ENCODE measurements around the gene UBL4B. TPM values are rescaled to one million over a fixed set of nuclear protein-coding genes. Genes with fewer than 3 reads are reported as not detected.

UBL4B gene
- total RNA-seq, 2 experiments from 2014 or later: not detected

GRCh38 chr1:110088739-110089316, 23.4 kb upstream of the UBL4B start:
- CTCF ChIA-PET (ENCODE audit: unreplicated experiment): interaction anchor here (0.8 to 1.8 kb wide), 7 partner anchors 9 to 372 kb away, joined by 3 to 18 read pairs (median 6); no protein-coding TSS in a partner anchor
- H3K4me3 ChIP-seq (ENCODE audit: low read depth, low read length, poor library complexity, severe bottlenecking): no peak overlapping the region
- H3K79me2 ChIP-seq (ENCODE audit: insufficient read depth, low read depth, low read length): no peaks in the 10 kb centered on the region
- intact Hi-C loops (cut with micrococcal nuclease; ENCODE audit: unreplicated experiment): loop anchor here (1.0 kb wide), 1 partner anchor 17 kb away; no protein-coding TSS in a partner anchor
- H3K4me2 ChIP-seq (ENCODE audit: low read length): no peak overlapping the region
- no peak overlapping the region for H2AFZ ChIP-seq (ENCODE audit: low read length)
- no peaks in the 10 kb centered on the region for H3K9me2 ChIP-seq (ENCODE audit: insufficient read depth, low read length)
- H3K4me1 ChIP-seq (ENCODE audit: insufficient read depth, low read length, poor library complexity, severe bottlenecking): no peaks in the 10 kb centered on the region
- H3K9me3 ChIP-seq (ENCODE audit: low read length): no peaks in the 10 kb centered on the region
- H4K20me1 ChIP-seq (ENCODE audit: insufficient read depth, low read length): no peaks in the 10 kb centered on the region
- H3K36me3 ChIP-seq (ENCODE audit: insufficient read depth, low read length): no peaks in the 10 kb centered on the region
- no TSS peak for BruUV-seq (replicated peaks)
- TF ChIP-seq CTCF (conservative IDR thresholded peaks at IDR 0.05; ENCODE audit: low read length) (no peak), EZH2phosphoT487 (IDR thresholded peaks at IDR 0.05; ENCODE audit: borderline replicate concordance, low read depth, low read length) (no peak)
- POLR2A ChIA-PET: interaction anchor here (1.1 to 1.6 kb wide), 3 partner anchors 15 to 57 kb away, joined by 3 to 8 read pairs (median 5); no protein-coding TSS in a partner anchor
- no peak overlapping the region for H3K27ac ChIP-seq (ENCODE audit: low read depth, low read length, poor library complexity, severe bottlenecking)
- no peak for DNase-seq (ENCODE audit: low spot score)

- POLR2A ChIA-PET: interaction anchor here (0.9 kb wide), 1 partner anchor 15 kb away, joined by 3 read pairs; no protein-coding TSS in a partner anchor
- DNase-seq (ENCODE audit: low spot score): no peak
- Histone ChIP-seq H3K79me2 (ENCODE audit: insufficient read depth, low read depth, low read length) (no peaks in the 10 kb centered on the region), H3K4me1 (ENCODE audit: insufficient read depth, low read length, poor library complexity, severe bottlenecking) (no peaks in the 10 kb centered on the region), H4K20me1 (ENCODE audit: insufficient read depth, low read length) (no peaks in the 10 kb centered on the region), H3K36me3 (ENCODE audit: insufficient read depth, low read length) (no peaks in the 10 kb centered on the region), H2AFZ (ENCODE audit: low read length) (no peak overlapping the region), H3K4me2 (ENCODE audit: low read length) (no peak overlapping the region), H3K27ac (ENCODE audit: low read depth, low read length, poor library complexity, severe bottlenecking) (no peak overlapping the region), H3K4me3 (ENCODE audit: low read depth, low read length, poor library complexity, severe bottlenecking) (no peak overlapping the region), H3K9me3 (ENCODE audit: low read length) (no peaks in the 10 kb centered on the region), H3K9me2 (ENCODE audit: insufficient read depth, low read length) (no peaks in the 10 kb centered on the region)
- TF ChIP-seq EZH2phosphoT487 (IDR thresholded peaks at IDR 0.05; ENCODE audit: borderline replicate concordance, low read depth, low read length): no peak
- TF ChIP-seq CTCF (conservative IDR thresholded peaks at IDR 0.05; ENCODE audit: low read length): no peak
- no TSS peak for BruUV-seq (replicated peaks)
- CTCF ChIA-PET (ENCODE audit: unreplicated experiment): interaction anchor here (2.5 kb wide), 1 partner anchor 12 kb away, joined by 10 read pairs; no protein-coding TSS in a partner anchor
- intact Hi-C loops (cut with micrococcal nuclease; ENCODE audit: unreplicated experiment): no loop called here
Measured at GRCh38 chr1:110089561-110090275, 22.5 kb upstream of the UBL4B start.

All from OCI-LY7 (cell line).